Trophoblast cell (in vitro differentiated cells and primary cell): ENCODE measurements around the gene OPCML. TPM values are rescaled to one million over a fixed set of nuclear protein-coding genes. Genes with fewer than 3 reads are reported as not detected.

Experiments
- DNase-seq, 2 donors: peaks; one replicate each; pipeline ENCODE4 v3.0.0-alpha.2; 2016
- H2AFZ ChIP-seq: 2 replicates; pipeline ENCODE4 v1.6.1; 2013; ENCODE audit warnings: low read length, moderate library complexity, mild to moderate bottlenecking; ENCODE audit not compliant: insufficient read depth, poor library complexity
- H2AK5ac ChIP-seq: 2 replicates; pipeline ENCODE4 v1.6.1; 2013; ENCODE audit warnings: mild to moderate bottlenecking, low read length
- H2BK120ac ChIP-seq: 2 replicates; pipeline ENCODE4 v1.6.1; 2013; ENCODE audit warnings: low read length, mild to moderate bottlenecking, moderate library complexity; ENCODE audit not compliant: insufficient read depth, poor library complexity
- H2BK12ac ChIP-seq: 2 replicates; pipeline ENCODE4 v1.6.1; 2013; ENCODE audit warnings: mild to moderate bottlenecking, low read length, moderate library complexity
- H2BK5ac ChIP-seq: 2 replicates; pipeline ENCODE4 v1.6.1; 2013; ENCODE audit warnings: low read length, low read depth, moderate library complexity, mild to moderate bottlenecking; ENCODE audit not compliant: poor library complexity
- H3K14ac ChIP-seq: 2 replicates; pipeline ENCODE4 v1.6.1; 2013; ENCODE audit warnings: mild to moderate bottlenecking, low read length
- H3K18ac ChIP-seq: 2 replicates; pipeline ENCODE4 v1.6.1; 2013; ENCODE audit warnings: mild to moderate bottlenecking, low read length
- H3K23ac ChIP-seq: 2 replicates; pipeline ENCODE4 v1.6.1; 2013; ENCODE audit warnings: low read length
- H3K27ac ChIP-seq: 2 replicates; pipeline ENCODE4 v1.5.1; 2013; ENCODE audit warnings: low read depth, mild to moderate bottlenecking, inconsistent platforms, low read length, moderate library complexity
- H3K27me3 ChIP-seq: 2 replicates; pipeline ENCODE4 v1.6.1; 2013; ENCODE audit warnings: inconsistent platforms, mild to moderate bottlenecking, low read length, moderate library complexity; ENCODE audit not compliant: insufficient read depth
- H3K36me3 ChIP-seq, 2 experiments: 1 replicate in 1 of 2; 2 replicates in 1 of 2; pipeline ENCODE4 v1.6.1; 2013; ENCODE audit warnings: low read length in 2 of 2, mild to moderate bottlenecking in 2 of 2, moderate library complexity in 1 of 2; ENCODE audit not compliant: insufficient read depth in 2 of 2, control insufficient read depth in 1 of 2
- H3K4ac ChIP-seq: 2 replicates; pipeline ENCODE4 v1.6.1; 2013; ENCODE audit warnings: low read depth, mild to moderate bottlenecking, low read length, moderate library complexity
- H3K4me1 ChIP-seq, 2 experiments: 1 replicate in 1 of 2; 2 replicates in 1 of 2; pipeline ENCODE4 v1.6.1; 2013; ENCODE audit warnings: low read length in 2 of 2, mild to moderate bottlenecking in 2 of 2, moderate library complexity in 1 of 2; ENCODE audit not compliant: insufficient read depth in 2 of 2, control insufficient read depth in 1 of 2
- H3K4me2 ChIP-seq: 2 replicates; pipeline ENCODE4 v1.6.1; 2013; ENCODE audit warnings: inconsistent platforms, mild to moderate bottlenecking, low read length, moderate library complexity
- H3K4me3 ChIP-seq: 2 replicates; pipeline ENCODE4 v1.5.1; 2013; ENCODE audit warnings: mild to moderate bottlenecking, low read depth, low read length, inconsistent platforms
- H3K79me1 ChIP-seq: one replicate; pipeline ENCODE4 v1.6.1; 2013; ENCODE audit warnings: low read length
- H3K79me2 ChIP-seq: 2 replicates; pipeline ENCODE4 v1.6.1; 2013; ENCODE audit warnings: low read length, mild to moderate bottlenecking; ENCODE audit not compliant: control insufficient read depth, insufficient read depth, poor library complexity
- H3K9ac ChIP-seq: 2 replicates; pipeline ENCODE4 v1.6.1; 2013; ENCODE audit warnings: mild to moderate bottlenecking, low read length
- H3K9me3 ChIP-seq: 2 replicates; pipeline ENCODE4 v1.6.1; 2013; ENCODE audit warnings: low read depth, mild to moderate bottlenecking, control low read depth, inconsistent platforms, low read length; ENCODE audit not compliant: insufficient read depth
- H4K12ac ChIP-seq: 2 replicates; pipeline ENCODE4 v1.6.1; 2013; ENCODE audit warnings: low read depth, mild to moderate bottlenecking, low read length, moderate library complexity
- H4K8ac ChIP-seq: 2 replicates; pipeline ENCODE4 v1.6.1; 2013; ENCODE audit warnings: low read depth, mild to moderate bottlenecking, low read length, moderate library complexity
- H4K91ac ChIP-seq: one replicate; pipeline ENCODE4 v1.6.1; 2013; ENCODE audit warnings: low read depth, mild to moderate bottlenecking, low read length, moderate library complexity
- whole genome bisulfite sequencing: extraction: QIAGEN DNeasy Blood & Tissue Kit; methylation state at CpG from one replicate; pipeline ENCODE4 v1.1.7; 2013; ENCODE audit warnings: missing lambda C conversion rate; ENCODE audit not compliant: insufficient read length, insufficient coverage; ENCODE audit errors: extremely low coverage; 5-methylcytosine and 5-hydroxymethylcytosine counted together
- polyA plus RNA-seq: library from polyadenylated mRNA; stranded (reverse); fragments of 200-250 nt; gene quantifications from 2 replicates; pipeline ENCODE4 v1.2.3, GENCODE V29; 2013

Gene OPCML
- polyA plus RNA-seq: 0.01 and 0.03 TPM in 2 replicates

GRCh38 chr11:133531971-133532651 lies at the start of gene OPCML:
OPCML (minus strand) TSS chr11:133532501.
- H3K18ac ChIP-seq: no peak within 1 kb of the TSS
- H4K91ac ChIP-seq: no peak within 1 kb of the TSS
- no peak within 1 kb of the TSS for H2BK120ac ChIP-seq
- H2BK5ac ChIP-seq: no peak within 1 kb of the TSS
- no peak within 1 kb of the TSS for H2BK12ac ChIP-seq
- peaks cover 27% of the 10 kb centered on the region for H3K27me3 ChIP-seq
- H3K14ac ChIP-seq: no peak within 1 kb of the TSS
- H3K27ac ChIP-seq: no peak within 1 kb of the TSS
- H3K9ac ChIP-seq: no peak within 1 kb of the TSS
- H3K4me2 ChIP-seq: peak within 1 kb of the TSS; percentile 1
- H3K9me3 ChIP-seq: peaks cover 5% of the 10 kb centered on the region
- DNase-seq: no peak
- H3K23ac ChIP-seq: peak within 1 kb of the TSS; percentile 20
- no peak within 1 kb of the TSS for H3K4me3 ChIP-seq
- H3K4ac ChIP-seq: no peak within 1 kb of the TSS
- H2AFZ ChIP-seq: peak within 1 kb of the TSS; percentile 1
- no peak within 1 kb of the TSS for H4K12ac ChIP-seq
- H3K79me1 ChIP-seq: no peaks in the 10 kb centered on the region
- no peak within 1 kb of the TSS for H4K8ac ChIP-seq
- H3K36me3 ChIP-seq: no peaks in the 10 kb centered on the region
- no peaks in the 10 kb centered on the region for H3K79me2 ChIP-seq
- no CpG with 5 or more reads among the region's 27 CpGs for WGBS
- H3K4me1 ChIP-seq: peaks cover 0 to 3% of the 10 kb centered on the region in 2 experiments
- H2AK5ac ChIP-seq: no peak within 1 kb of the TSS

- Histone ChIP-seq H3K23ac (no peak overlapping the region), H3K4ac (no peak overlapping the region), H4K12ac (no peak overlapping the region), H3K27me3 (no peaks in the 10 kb centered on the region), H3K79me1 (no peaks in the 10 kb centered on the region), H3K27ac (peak overlapping the region; percentile 7), H2BK120ac (no peak overlapping the region), H4K91ac (no peak overlapping the region), H3K4me1 (no peaks in the 10 kb centered on the region), H3K79me2 (no peaks in the 10 kb centered on the region), H3K14ac (no peak overlapping the region), H3K9ac (no peak overlapping the region), H3K4me3 (no peak overlapping the region), H3K9me3 (no peaks in the 10 kb centered on the region), H3K4me2 (no peak overlapping the region), H2BK5ac (no peak overlapping the region), H2AFZ (no peak overlapping the region), H4K8ac (no peak overlapping the region), H3K18ac (no peak overlapping the region), H3K36me3 (no peaks in the 10 kb centered on the region), H2BK12ac (no peak overlapping the region), H2AK5ac (no peak overlapping the region)
- no peak for DNase-seq
- no CpG with 5 or more reads among the region's 6 CpGs for WGBS
Observed at GRCh38 chr11:133581091-133581490, 48.8 kb upstream of the OPCML start.

- H2BK5ac ChIP-seq: no peak overlapping the region
- no CpG with 5 or more reads among the region's 38 CpGs for WGBS
- H4K12ac ChIP-seq: no peak overlapping the region
- H3K9me3 ChIP-seq: no peaks in the 10 kb centered on the region
- no peak overlapping the region for H3K4ac ChIP-seq
- no peaks in the 10 kb centered on the region for H3K36me3 ChIP-seq
- no peak overlapping the region for H2AFZ ChIP-seq
- no peaks in the 10 kb centered on the region for H3K79me2 ChIP-seq
- no peak overlapping the region for H3K14ac ChIP-seq
- H3K23ac ChIP-seq: no peak overlapping the region
- no peaks in the 10 kb centered on the region for H3K4me1 ChIP-seq
- H3K27ac ChIP-seq: no peak overlapping the region
- H3K4me3 ChIP-seq: no peak overlapping the region
- H4K8ac ChIP-seq: no peak overlapping the region
- no peak overlapping the region for H2AK5ac ChIP-seq
- H2BK120ac ChIP-seq: no peak overlapping the region
- no peaks in the 10 kb centered on the region for H3K79me1 ChIP-seq
- no peak overlapping the region for H3K4me2 ChIP-seq
- DNase-seq: no peak
- H2BK12ac ChIP-seq: no peak overlapping the region
- H3K9ac ChIP-seq: no peak overlapping the region
- H3K27me3 ChIP-seq: no peaks in the 10 kb centered on the region
- no peak overlapping the region for H4K91ac ChIP-seq
- no peak overlapping the region for H3K18ac ChIP-seq
Observed at GRCh38 chr11:133579165-133580031, 47.1 kb upstream of the OPCML start.

- Histone ChIP-seq H4K91ac (no peak overlapping the region), H2AK5ac (no peak overlapping the region), H3K27ac (no peak overlapping the region), H3K14ac (no peak overlapping the region), H2BK12ac (no peak overlapping the region), H2BK120ac (no peak overlapping the region), H3K23ac (no peak overlapping the region), H3K9me3 (no peaks in the 10 kb centered on the region), H3K79me2 (no peaks in the 10 kb centered on the region), H3K27me3 (no peaks in the 10 kb centered on the region), H2BK5ac (no peak overlapping the region), H4K8ac (no peak overlapping the region), H3K4me3 (no peak overlapping the region), H3K36me3 (no peaks in the 10 kb centered on the region), H3K79me1 (no peaks in the 10 kb centered on the region), H3K9ac (no peak overlapping the region), H3K18ac (no peak overlapping the region), H3K4me1 (no peaks in the 10 kb centered on the region), H4K12ac (no peak overlapping the region), H3K4me2 (no peak overlapping the region), H3K4ac (no peak overlapping the region), H2AFZ (no peak overlapping the region)
- DNase-seq: no peak
- no CpG with 5 or more reads among the region's 3 CpGs for WGBS
Observed at GRCh38 chr11:133577403-133577802, 45.1 kb upstream of the OPCML start.
